Measurements from ENCODE around the gene DHRS7C. TPM values are rescaled to one million over a fixed set of nuclear protein-coding genes. Genes with fewer than 3 reads are reported as not detected.
"Not testable (repeated sequence)": the region's sequence is repeated elsewhere in the genome, so short reads cannot be mapped to it uniquely, and the experiment has no call there.

The DHRS7C gene
- total and polyA plus RNA-seq, 12 donors, result not detected

DNA sequence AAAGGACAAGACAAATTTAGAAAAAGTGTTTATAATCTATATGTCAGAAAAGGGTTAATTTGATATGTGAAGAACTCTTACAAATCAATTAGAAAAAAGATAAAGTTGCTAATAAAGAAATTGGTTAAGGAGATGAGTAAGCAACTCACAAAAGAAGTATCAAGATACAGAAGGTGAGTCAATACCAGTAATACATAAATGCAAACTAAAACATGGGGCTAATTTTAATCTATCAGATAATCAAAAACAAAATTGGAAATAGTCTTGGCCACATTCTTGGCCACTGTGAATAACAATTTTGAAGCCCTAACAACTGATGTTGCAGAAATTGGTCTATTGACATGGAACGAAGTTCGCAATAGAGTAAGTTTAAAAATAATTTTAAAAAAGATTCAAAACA is 6.8 kb downstream of the DHRS7C start:
- WGBS, 4 donors, result 87 to 94% (median 91%) methylated on average over 2 of the region's 2 CpGs
- DNase-seq, result no peak
- no peak overlapping the region for H3K27ac ChIP-seq
- no peaks in the 10 kb centered on the region for H3K9me3 ChIP-seq (replicated peaks in 1 of 3)
- no peaks in the 10 kb centered on the region for H3K27me3 ChIP-seq
- intact Hi-C loops (cut with DNase I), result no loop called here
- no peaks in the 10 kb centered on the region for H3K4me1 ChIP-seq (replicated peaks in 1 of 2)
- H3K4me3 ChIP-seq, result no peak overlapping the region
- no peaks in the 10 kb centered on the region for H3K36me3 ChIP-seq (replicated peaks in 1 of 2)
- TF ChIP-seq POLR2A (IDR thresholded peaks at IDR 0.05) (no peak), CTCF (IDR thresholded peaks at IDR 0.05) (no peak)

DNA sequence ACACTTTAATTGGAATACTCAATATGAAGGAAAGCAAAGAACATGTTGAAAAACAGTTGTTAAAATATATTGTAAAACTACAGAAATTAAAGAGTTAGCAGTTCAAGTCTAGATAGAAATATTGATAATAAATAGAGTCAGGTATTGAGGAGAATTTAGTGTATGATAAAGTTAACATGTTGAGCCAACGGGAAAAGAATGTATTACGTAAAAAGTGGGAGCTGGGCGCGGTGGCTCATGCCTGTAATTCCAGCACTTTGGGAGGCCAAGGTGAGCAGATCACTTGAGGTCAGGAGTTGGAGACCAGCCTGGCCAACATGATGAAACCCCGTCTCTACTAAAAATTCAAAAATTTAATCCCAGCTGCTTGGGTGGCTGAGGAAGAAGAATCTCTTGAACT is 7.9 kb downstream of the DHRS7C start:
- H3K36me3 ChIP-seq (replicated peaks in 1 of 2); intact Hi-C loops (cut with DNase I); H3K4me3 ChIP-seq; H3K9me3 ChIP-seq (replicated peaks in 1 of 3); DNase-seq; H3K27ac ChIP-seq; H3K4me1 ChIP-seq (replicated peaks in 1 of 2); H3K27me3 ChIP-seq: not testable (repeated sequence)
- 79 to 89% (median 87%) methylated on average over 5 of the region's 5 CpGs for WGBS, 4 donors

DNA sequence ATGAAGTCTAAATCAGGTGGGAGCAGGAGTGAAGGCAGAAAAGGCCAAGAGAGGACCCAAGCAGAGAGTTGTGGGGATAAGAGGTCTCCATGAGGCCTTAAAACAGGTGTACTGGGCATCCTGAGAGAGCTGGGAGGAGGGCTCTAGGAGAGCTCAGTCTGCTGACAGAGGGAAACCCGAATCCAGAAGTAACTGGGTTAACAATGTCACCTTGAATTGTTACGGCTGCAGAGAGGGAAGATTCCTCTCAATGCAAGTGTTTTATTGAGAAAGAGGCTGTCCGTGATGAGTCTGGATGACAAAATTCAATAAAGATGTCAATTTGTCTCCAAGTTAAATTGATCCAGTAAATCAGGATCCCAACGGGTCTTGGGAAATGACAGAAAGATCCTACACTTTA is 8.3 kb downstream of the DHRS7C start:
- Histone ChIP-seq H3K4me3 (no peak overlapping the region), H3K27me3 (no peaks in the 10 kb centered on the region), H3K4me1 (replicated peaks in 1 of 2) (no peaks in the 10 kb centered on the region), H3K9me3 (replicated peaks in 1 of 3) (no peaks in the 10 kb centered on the region), H3K36me3 (replicated peaks in 1 of 2) (no peaks in the 10 kb centered on the region), H3K27ac (no peak overlapping the region)
- TF ChIP-seq POLR2A (IDR thresholded peaks at IDR 0.05) (no peak), CTCF (IDR thresholded peaks at IDR 0.05) (no peak)
- DNase-seq, result no peak
- WGBS, 4 donors, result 52 to 65% (median 55%) methylated on average over 4 of the region's 4 CpGs
- intact Hi-C loops (cut with DNase I), result no loop called here

DNA sequence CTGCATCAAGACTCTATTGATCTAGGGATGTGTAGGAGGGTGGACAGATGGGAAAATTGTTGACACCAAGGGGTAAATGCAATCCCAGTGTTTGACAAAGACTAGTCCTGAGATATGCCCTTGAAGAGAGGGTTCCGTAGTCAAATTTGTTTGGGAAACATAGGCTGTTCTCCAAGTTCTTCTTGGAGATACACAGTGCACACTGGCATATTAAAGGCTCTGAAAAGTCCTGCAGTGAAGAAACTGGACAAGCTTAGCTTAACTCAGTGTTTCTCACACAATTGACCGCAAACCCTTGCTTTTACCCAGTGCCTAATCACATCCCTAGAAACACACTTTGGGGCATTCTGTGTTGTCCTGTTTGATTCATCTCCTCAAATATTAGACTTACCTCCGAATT is 10.8 kb downstream of the DHRS7C start:
- no peak for DNase-seq
- intact Hi-C loops (cut with DNase I), result no loop called here
- H3K27me3 ChIP-seq, result no peaks in the 10 kb centered on the region
- no peaks in the 10 kb centered on the region for H3K4me1 ChIP-seq (replicated peaks in 1 of 2)
- H3K9me3 ChIP-seq (replicated peaks in 1 of 3), result no peaks in the 10 kb centered on the region
- TF ChIP-seq POLR2A (IDR thresholded peaks at IDR 0.05), result no peak
- TF ChIP-seq CTCF (IDR thresholded peaks at IDR 0.05), result no peak
- no peak overlapping the region for H3K27ac ChIP-seq
- no peak overlapping the region for H3K4me3 ChIP-seq
- no peaks in the 10 kb centered on the region for H3K36me3 ChIP-seq (replicated peaks in 1 of 2)
- WGBS, 4 donors, result 75 to 84% (median 81%) methylated on average over 3 of the region's 3 CpGs

GRCh38 chr17:9776911-9777310 is 14.5 kb downstream of the DHRS7C start:
- H3K36me3 ChIP-seq (replicated peaks in 1 of 2), result no peaks in the 10 kb centered on the region
- H3K27me3 ChIP-seq, result peaks cover 4% of the 10 kb centered on the region
- no peaks in the 10 kb centered on the region for H3K4me1 ChIP-seq (replicated peaks in 1 of 2)
- WGBS, 4 donors, result 81 to 89% (median 86%) methylated on average over 9 of the region's 9 CpGs
- DNase-seq, result no peak
- H3K27ac ChIP-seq, result no peak overlapping the region
- TF ChIP-seq POLR2A (IDR thresholded peaks at IDR 0.05) (no peak), CTCF (IDR thresholded peaks at IDR 0.05) (no peak)
- intact Hi-C loops (cut with DNase I), result no loop called here
- H3K9me3 ChIP-seq (replicated peaks in 1 of 3), result no peaks in the 10 kb centered on the region
- H3K4me3 ChIP-seq, result no peak overlapping the region

All from adrenal gland (tissue), 12 donors.